GM18502 (cell line): Measurements from ENCODE around the gene CDC42SE2.
"Not testable (repeated sequence)": the region's sequence is repeated elsewhere in the genome, so short reads cannot be mapped to it uniquely, and the experiment has no call there.

Source experiments
- ATAC-seq: cut with Tn5 transposase; IDR thresholded peaks from one replicate; pipeline ENCODE4 v1.9.1; 2021; ENCODE audit warnings: mild to moderate bottlenecking; ENCODE audit not compliant: unreplicated experiment, poor library complexity

The CDC42SE2 gene

GRCh38 chr5:131246504-131246903 lies 17.3 kb upstream of the CDC42SE2 start:
- ATAC-seq, result no peak

- ATAC-seq, result no peak
These were observed 12.9 kb upstream of the CDC42SE2 start for GRCh38 chr5:131250751-131251475.

GRCh38 chr5:131252824-131253171 lies 11.1 kb upstream of the CDC42SE2 start:
- ATAC-seq, result peak; percentile 90

- ATAC-seq, result not testable (repeated sequence)
These were observed 9.8 kb upstream of the CDC42SE2 start for GRCh38 chr5:131254025-131254424.

GRCh38 chr5:131254741-131255140 lies 9.1 kb upstream of the CDC42SE2 start:
- no peak for ATAC-seq

GRCh38 chr5:131256507-131256823 lies 7.4 kb upstream of the CDC42SE2 start:
- ATAC-seq, result no peak

GRCh38 chr5:131258733-131259132 lies 5.1 kb upstream of the CDC42SE2 start:
- no peak for ATAC-seq

- ATAC-seq, result no peak
These were observed 4.5 kb upstream of the CDC42SE2 start for GRCh38 chr5:131259326-131259725.

GRCh38 chr5:131260895-131261294 lies 3.0 kb upstream of the CDC42SE2 start:
- ATAC-seq, result no peak

GRCh38 chr5:131261483-131261882 lies 2.4 kb upstream of the CDC42SE2 start:
- no peak for ATAC-seq

- ATAC-seq, result peak; percentile 16
These were observed 806 bp upstream of the CDC42SE2 start for GRCh38 chr5:131262953-131263541.

GRCh38 chr5:131264451-131265099 lies 722 bp downstream of the CDC42SE2 start:
- peak; percentile 5 for ATAC-seq

GRCh38 chr5:131265311-131265803 lies 1.5 kb downstream of the CDC42SE2 start:
- peak; percentile 23 for ATAC-seq

GRCh38 chr5:131266370-131267060 lies 2.7 kb downstream of the CDC42SE2 start:
- ATAC-seq, result no peak

GRCh38 chr5:131268758-131269370 lies 5.0 kb downstream of the CDC42SE2 start:
- ATAC-seq, result no peak

- ATAC-seq, result no peak
These were observed 7.0 kb downstream of the CDC42SE2 start for GRCh38 chr5:131270809-131271208.

- ATAC-seq, result not testable (repeated sequence)
These were observed 8.0 kb downstream of the CDC42SE2 start for GRCh38 chr5:131271888-131272287.

GRCh38 chr5:131272307-131272706 lies 8.5 kb downstream of the CDC42SE2 start:
- ATAC-seq, result peak; percentile 23

GRCh38 chr5:131272724-131273123 lies 8.9 kb downstream of the CDC42SE2 start:
- peak; percentile 29 for ATAC-seq

- ATAC-seq, result peak; percentile 28
These were observed 10.6 kb downstream of the CDC42SE2 start for GRCh38 chr5:131274326-131275063.
